HEK293T (cell line): ENCODE measurements around the gene PIK3R3.

Experiments
- BHLHE40 ChIP-seq: fragments of 450-650 bp; IDR thresholded peaks from 2 replicates; pipeline ENCODE4 v1.6.1; 2016; ENCODE audit warnings: mild to moderate bottlenecking, moderate library complexity, borderline replicate concordance
- NFRKB ChIP-seq: fragments of 450-650 bp; IDR thresholded peaks from 2 replicates; pipeline ENCODE4 v1.6.1; 2016; ENCODE audit warnings: mild to moderate bottlenecking, moderate library complexity

- TF ChIP-seq NFRKB (no peak), BHLHE40 (no peak)
Observed at GRCh38 chr1:46097149-46097472, 35.3 kb downstream of the PIK3R3 start.
